ENCODE data around the gene SCYGR6.

DNA sequence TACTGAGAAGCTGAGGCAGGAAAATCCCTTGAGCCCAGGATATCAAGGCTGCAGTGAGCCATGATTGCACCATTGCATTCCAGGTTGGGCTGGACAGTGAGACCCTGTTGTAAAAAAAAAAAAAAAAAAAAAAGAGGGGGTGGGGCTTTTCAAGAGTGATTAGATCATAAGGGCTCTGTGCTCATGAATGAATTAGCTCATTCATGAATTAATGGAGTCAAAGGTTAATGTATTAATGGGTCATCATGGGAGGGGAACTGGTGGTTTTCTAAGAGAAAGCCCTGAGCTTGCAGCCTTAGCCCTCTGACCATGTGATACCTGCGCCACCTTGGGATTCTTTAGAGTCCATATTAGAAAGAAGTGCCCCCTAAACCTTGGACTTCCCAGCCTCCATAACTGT is 11.3 kb downstream of the SCYGR6 start:
- TF ChIP-seq, protein P1, sequence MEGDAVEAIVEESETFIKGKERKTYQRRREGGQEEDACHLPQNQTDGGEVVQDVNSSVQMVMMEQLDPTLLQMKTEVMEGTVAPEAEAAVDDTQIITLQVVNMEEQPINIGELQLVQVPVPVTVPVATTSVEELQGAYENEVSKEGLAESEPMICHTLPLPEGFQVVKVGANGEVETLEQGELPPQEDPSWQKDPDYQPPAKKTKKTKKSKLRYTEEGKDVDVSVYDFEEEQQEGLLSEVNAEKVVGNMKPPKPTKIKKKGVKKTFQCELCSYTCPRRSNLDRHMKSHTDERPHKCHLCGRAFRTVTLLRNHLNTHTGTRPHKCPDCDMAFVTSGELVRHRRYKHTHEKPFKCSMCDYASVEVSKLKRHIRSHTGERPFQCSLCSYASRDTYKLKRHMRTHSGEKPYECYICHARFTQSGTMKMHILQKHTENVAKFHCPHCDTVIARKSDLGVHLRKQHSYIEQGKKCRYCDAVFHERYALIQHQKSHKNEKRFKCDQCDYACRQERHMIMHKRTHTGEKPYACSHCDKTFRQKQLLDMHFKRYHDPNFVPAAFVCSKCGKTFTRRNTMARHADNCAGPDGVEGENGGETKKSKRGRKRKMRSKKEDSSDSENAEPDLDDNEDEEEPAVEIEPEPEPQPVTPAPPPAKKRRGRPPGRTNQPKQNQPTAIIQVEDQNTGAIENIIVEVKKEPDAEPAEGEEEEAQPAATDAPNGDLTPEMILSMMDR (IDR thresholded peaks at IDR 0.05) = no peak
- TF ChIP-seq POLR2A (IDR thresholded peaks at IDR 0.05) = no peak
